Dedifferentiated amniotic fluid mesenchymal stem cell (primary cell): ENCODE results near the gene EDIL3.
"Not testable (repeated sequence)": the region's sequence is repeated elsewhere in the genome, so short reads cannot be mapped to it uniquely, and the experiment has no call there.

Experiments
- DNase-seq: peaks from one replicate; pipeline ENCODE4 v3.0.0-alpha.2; 2016; ENCODE audit errors: extremely low spot score

EDIL3 gene

DNA sequence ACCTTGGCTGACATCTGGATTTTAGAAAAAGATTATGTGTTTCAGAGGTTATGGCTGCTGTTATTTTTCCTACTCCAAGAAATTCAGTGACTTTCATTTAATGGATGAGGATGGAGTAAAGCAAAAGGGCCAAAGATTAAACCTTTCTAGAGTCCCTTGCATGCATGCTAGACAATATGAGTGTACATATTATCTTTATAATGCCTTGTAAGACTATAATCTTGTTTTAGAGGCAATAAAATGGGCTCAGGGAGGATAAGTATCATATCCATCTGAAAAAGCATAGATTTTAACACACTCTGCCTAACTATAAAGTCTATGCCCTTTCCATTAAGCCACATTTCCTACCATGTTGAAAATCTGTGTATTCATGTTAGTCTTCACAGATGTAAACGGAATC, 199.8 kb downstream of the EDIL3 start:
- DNase-seq = no peak

DNA sequence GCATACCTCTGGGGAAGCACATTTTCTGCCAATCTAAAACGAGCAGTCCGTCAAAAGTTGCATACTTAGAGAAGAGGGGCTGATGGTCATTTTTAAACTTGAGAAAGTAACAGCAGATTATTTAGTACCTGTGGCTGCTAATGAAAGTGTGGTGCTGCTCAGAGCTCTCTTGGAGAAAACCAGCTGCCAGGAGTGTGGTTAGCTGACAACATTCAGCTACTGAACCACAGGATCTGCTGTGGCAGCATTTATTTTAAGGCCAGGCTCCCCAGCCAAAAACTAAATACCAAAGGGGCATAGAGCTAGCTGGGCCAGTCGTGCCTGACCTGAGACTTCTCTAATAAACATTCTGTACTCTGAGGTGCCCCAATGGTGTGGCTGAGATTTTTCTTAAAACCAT, 203.6 kb downstream of the EDIL3 start:
- DNase-seq = no peak

DNA sequence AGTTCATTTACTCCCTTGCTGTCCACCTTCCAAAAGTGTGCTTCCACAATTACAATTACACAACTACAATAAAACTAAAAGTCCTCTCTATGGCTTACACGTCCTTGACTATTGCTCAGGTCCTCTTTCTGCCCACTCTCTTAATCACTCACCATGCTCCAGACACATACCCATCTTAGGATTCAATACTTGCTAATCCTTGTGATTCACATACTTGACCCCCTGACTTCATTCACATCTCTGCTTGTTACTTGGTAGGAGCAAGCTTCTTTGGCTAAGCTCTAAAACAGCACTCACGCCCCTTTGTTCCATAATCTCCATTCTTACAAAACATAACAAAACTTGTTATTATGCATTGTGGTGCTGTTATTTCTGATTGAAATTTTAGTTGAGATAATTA, 215.8 kb downstream of the EDIL3 start:
- no peak for DNase-seq

DNA sequence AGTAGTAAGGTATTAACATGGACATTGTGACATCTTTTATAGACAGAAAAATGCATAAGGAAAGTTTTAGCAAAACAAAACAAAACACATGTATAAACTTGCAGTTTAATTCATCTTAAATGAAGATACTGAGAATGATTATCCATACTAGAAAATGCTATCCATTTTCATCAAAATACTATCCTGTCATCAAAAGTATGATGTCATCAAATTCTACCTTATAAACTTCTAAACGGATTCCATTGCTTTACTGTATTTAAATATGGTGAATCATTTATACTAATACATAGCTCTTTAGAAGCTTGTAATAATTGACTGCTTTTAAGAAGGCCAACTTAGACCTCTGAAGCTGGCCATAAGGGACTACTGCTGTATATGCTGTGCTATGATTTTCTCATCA, 221.0 kb downstream of the EDIL3 start:
- no peak for DNase-seq

DNA sequence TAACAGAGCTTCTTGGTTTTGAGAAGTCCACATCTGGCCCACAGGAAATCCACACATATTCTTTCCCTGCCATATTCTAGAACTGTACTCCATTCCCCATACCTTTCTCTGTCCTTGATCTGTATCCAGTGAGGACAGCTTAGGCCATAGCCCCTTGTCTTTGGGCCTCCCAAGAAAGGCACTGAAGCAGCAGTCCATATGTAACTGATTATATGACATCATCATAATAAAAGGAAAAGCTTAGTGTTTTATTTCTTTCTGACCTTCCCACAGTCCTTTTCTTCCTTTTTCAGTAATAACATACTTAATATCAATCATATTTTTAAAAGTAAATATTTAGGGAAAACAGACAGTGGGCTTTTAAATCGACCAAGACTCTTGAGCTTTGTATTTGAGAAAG, 222.0 kb downstream of the EDIL3 start:
- DNase-seq = no peak

DNA sequence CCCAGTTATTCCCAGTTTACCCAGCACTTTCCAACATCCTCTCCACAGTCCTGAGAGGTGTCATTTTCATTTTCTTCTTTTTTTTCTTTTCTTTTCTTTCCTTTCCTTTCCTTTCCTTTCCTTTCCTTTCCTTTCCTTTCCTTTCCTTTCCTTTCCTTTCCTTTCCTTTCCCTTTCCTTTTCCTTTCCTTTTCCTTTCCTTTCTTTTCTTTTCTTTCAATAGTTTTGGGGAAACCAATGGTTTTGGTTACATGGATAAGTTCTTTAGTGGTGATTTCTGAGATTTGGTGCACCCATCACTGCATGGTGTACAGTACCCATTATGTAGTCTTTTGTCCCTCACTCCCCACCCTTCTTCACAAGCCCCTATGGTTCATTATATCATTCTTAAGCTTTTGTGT, 224.0 kb downstream of the EDIL3 start:
- DNase-seq = not testable (repeated sequence)

DNA sequence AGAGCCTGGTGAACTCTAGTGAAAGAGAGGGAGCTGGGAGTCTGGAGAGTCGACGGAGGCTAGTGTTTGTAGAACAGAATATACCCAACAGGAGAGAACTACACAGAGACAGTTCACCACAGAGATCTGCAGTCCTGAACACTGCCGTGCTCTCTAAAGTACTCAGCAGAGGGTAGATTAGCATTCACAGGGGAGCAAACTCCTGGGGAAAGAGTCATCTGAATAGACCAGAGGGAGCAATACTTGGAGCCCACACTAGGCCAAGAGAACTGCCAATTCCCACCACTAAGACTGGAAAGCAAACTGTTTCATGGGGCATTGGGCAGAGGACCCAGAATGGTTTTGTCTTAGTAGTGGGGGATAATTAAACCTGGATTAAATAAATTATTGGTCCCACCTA, 235.6 kb downstream of the EDIL3 start:
- no peak for DNase-seq

DNA sequence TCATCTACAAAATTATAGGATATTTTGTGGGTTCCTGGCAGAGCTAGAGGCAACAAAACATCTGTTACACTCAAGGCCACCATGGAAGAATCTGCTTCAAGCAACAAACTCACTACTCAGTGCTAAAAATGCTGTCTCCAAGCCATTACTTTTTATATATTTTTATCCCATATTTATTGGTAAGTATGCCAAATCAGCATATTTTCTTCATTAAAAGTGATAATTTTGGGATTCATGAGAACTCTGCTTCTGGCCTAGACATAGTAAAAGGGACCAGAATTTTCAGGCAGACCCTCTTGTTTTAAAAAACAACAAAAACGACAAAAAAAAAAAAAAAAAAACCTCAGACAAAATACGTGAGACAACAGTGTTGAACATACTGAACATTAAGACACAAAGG, 236.0 kb downstream of the EDIL3 start:
- no peak for DNase-seq

DNA sequence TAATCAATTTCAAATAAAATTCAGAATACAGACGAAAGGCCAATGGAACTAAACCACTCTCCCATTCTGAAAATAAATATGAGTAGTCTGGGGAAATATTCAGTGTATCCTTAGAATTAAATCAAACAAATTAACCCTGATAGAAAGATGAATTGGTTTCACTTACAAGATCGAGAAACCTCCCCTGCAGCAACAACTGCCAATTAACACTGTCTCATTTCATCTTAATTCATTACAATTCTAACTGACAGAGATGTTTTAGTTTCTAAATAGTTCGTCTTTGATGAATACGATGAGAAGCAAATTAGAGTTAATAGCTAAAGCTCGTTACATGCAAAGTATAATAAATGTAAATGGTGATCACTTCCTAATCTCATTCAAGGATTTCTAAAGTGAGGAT, 247.1 kb downstream of the EDIL3 start:
- DNase-seq = no peak

DNA sequence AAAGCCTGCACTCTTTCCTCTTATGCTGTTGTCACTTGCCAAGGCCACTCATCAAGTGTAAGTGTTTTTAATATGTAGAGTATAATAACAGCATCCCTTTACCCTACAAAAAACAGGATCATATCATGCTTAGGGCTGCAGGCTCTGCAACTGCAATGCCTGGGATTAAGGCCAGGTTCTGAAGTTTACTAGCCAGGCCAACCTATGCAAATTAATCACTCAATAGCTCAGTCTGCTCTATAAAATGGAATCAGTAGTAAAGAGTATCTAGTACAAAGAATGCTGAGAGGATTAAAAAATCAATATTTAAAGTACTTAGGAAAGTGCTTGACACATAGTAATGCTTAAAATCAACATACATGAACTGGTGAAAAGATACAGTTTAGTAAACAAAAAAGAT, 253.3 kb downstream of the EDIL3 start:
- DNase-seq = no peak

DNA sequence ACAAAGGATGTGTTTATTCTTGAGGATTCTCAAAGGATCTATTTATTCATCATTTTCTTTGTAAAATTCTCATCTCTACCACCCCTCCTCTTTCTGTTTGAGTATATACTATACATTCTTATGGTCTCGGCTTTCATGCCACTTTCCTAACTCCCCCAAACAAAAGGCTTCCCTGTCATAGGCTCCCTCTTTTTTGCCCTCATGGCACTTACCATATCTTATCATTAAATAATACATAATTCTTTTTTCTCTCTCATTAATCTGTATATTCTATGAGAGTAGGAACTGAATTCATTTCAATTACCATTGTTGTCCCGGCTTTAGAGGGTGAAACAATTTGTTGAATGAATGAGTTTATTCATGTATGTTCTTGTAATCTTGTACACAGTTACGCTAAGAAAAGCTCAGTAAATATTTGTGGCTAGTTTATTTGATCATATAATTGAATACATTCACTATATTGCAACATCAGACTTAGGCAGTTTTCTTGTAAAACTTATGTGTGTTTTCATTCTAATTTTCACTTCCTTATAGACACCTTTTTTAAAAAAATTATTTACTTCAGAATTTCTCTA, 254.6 kb downstream of the EDIL3 start:
- DNase-seq = no peak

DNA sequence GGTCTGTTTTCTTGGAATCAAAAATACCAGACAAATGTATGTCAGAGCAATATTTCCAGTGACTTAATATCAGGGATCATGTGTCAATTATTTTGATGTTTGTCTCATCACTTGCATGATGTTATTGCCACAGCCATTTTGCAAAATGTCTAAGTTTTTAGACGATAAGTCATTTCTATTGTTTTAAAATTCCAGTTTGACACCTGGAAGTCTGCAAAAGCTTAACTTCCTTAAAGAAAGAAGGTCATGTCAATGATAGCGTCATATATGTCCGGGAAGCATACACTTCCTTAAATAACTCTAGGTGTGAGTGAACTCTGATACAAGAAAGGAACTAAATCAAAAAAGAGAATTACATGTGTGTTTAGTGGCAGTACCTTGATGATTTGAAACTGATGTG, 259.5 kb downstream of the EDIL3 start:
- no peak for DNase-seq

DNA sequence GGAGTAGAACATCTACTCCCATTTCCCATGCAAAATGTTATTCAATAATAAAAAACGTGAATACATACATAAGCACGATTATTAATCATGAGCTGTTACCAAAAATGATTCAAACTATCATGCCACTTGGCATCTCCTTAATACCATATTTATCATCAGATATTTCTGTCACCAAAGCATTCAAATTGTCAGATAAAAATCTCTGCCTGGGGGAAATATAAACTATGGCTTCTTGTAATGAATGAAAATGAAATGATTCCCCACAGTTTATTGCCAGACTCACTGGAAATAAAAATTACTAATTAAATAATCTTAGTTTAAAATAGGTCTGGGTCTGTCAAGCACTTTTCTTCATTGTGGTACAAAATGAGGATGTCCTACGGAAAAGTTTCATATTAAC, 265.4 kb downstream of the EDIL3 start:
- DNase-seq = no peak

DNA sequence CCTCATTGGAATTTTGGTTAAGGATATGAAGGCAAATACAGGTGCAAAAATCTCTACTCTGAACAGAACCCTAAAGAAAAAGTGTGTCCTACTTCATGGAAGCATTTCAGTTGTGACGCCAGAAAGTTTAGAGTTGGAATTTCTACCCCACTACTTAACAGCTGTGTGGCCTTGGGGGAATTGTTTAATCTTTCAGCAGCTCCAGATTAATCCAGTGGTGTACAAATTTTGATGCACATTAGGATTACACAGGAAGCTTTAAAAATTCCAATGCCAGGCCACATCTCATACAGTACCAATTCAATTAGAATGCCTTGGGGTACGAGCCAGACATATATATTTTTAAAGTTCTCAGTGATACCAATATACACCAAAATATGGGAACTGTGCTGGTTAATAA, 266.1 kb downstream of the EDIL3 start:
- no peak for DNase-seq

DNA sequence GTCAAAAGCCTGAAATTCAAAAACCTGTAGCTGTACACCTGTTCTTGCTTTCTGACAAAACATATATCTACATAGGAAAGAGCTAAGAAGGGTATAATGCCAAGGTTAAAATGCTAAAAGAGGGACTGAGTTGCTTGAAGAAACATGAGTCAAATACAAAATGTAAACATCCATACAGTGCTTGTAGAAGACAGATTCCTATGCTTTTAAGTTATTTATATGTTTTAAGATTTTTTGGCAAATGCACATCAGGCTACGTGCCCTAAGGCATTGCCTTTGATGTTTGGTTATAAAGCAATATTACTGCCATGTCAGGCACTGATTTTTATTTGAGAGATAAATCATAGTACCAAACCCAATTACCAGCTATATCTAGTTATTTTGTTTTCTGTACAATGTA, 269.0 kb downstream of the EDIL3 start:
- no peak for DNase-seq

DNA sequence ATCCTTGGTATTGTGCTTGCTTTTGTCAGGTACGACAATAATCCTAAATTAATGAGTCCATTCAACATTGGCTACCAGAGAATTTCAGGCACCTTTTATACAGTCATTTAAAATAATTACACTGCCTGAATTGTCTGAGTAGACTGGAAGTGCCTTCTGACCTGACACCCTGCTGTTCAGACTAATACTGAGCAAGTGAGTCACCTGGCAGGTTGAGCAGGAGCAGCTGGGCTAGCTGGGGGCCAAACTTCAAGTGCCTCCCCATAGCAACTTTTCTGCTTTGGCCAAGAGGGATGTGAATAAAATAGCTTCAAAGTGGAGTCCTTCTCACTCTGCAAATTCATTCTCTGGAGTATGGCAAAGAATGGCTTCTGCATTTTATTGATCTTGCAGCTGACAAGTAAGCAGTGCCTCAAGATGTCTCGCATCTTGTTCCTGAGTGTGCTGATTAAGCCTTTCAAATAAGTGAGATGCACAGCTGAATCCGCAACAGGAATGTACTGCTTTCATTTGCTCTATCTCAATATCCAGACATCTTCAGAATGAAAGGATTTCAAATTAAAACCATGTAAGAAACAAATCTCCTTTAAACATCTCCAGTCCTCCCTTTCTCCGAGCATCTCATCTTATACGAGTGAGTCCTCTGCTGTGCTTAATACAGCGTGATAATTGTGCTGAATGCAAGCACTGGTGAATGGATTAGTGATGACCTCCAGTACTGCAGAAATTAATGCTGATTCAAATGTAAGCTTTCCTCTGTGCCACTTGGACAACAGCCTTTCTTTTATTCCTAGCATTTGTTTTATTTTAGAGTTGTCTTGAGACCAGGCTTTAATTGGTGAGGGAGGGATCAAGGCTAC, 271.2 kb downstream of the EDIL3 start:
- DNase-seq = no peak

DNA sequence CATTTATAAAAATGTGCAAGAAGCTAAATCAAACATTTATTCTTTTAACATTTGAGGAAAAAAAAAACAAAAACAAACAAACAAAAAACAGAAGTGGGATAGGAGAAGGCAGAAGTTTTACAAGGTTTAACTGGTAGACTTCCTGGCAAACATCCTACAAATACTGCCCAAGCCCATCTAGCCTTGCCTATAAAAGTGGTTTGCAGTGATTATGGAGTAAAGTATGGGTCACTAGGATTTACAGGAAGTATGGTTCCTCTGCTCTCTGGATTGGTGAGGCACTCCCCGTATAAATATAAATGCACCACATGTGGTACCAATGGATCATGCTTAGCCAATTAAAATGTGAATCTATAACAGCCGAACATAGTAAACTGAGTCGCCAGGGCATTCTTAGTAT, 291.9 kb downstream of the EDIL3 start:
- no peak for DNase-seq

DNA sequence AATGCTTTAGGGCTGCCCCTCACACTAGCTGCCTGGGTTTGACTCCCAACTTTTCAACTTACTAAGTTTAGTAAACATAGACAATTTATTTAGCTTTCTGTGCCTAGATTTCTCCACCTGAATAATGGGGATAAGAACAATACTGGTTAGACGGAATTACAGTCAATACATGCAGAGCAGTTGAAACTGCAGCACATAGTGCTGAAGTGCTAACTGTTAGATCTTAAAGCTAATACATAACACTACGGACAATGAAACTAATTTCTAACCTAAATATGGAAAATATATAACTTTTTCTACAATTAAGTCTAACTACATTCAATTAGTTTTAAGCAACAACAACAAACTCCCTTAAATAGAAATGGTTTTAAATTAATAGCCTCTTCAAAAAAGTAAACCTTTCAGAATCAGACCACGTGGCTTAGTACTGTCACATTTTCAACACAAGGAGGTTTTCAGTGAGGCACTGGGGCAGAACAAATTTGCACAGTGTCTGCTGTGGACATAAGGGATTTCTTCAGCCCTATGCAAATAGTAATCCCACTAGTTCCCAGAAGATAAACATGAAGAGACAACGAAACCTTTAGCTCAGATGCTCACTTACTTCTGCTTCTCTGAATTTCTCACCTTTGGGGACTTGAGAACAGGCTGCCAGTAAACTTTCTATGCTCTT, 293.4 kb downstream of the EDIL3 start:
- no peak for DNase-seq

DNA sequence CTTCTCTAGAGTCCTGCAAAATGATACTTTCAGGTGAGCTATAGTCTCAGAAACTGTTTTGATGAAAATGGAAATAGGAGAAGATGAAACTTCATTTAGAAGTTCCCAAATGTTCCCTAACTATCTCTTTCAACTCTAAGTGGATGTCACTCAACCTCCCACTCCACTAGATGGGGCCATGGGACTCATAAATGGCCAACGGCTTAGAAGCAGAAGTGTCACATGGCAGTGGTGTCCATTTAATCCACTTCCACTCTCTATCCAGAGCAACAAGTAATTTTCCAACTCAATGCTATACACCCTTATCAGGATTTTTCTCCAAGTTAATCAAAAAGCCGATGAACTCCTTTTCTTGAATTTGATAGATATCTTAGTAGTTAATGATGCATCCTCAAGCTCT, 295.7 kb downstream of the EDIL3 start:
- DNase-seq = no peak

DNA sequence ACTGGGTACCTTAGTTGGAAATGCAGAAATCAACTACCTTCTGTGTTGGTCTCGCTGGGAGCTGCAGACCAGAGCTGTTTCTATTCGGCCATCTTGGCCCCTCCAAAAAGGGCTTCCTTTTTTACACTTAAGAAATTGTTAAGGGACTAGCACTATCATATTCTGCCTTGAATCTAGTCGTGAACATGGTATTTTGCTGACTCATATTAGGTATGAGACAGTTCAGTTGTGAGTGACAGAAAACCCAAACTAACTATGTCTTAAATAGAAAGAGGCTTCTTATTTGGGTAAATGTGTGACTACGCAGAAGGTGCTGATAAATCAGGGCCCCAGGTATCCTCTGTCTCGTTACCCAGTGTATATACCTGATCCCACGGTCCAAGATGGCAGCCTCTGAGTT, 298.2 kb downstream of the EDIL3 start:
- DNase-seq = no peak

DNA sequence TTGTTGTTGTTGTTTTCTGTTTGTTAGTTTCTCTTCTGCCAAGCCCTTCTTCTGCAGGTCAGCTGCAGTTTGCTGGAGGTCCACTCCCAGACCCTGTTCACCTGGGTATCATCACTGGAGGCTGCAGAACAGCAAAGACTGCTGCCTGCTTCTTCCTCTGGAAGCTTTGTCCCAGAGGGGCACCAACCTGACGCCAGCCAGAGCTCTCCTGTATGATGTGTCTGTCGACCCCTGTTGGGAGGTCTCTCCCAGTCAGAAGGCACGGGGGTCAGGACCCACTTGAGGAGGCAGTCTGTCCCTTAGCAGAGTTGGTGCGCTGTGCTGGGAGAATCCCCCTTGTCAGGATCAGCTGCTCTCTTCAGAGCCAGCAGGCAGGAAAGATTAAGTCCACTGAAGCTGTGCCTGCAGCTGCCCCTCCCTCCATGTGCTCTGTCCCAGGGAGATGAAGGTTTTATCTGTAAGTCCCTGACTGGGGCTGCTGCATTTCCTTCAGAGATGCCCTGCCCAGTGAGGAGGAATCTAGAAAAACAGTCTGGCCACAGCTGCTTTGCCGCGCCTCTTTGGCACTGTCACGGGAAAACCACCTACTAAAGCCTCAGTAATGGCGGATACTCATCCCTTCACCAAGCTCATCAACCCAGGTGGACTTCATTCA, 299.2 kb downstream of the EDIL3 start:
- DNase-seq = no peak

DNA sequence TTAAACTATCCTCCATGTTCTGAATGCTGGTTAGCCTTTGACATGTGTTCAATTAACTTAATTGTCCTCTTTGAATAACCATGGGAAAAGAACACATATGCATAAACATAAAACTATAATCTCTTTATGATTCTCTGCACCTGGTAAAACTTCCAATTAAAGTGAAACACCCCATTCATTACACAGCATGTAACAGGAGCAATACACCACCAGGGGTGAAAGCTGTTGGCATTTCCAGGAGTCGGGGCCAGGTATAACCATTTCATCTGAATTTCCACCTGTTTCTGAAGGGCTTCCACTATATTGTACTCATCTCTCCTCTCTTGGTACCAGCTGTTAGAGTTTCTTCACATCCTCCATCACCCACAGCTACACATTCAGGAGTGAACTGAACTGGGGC, 303.8 kb downstream of the EDIL3 start:
- DNase-seq = no peak

DNA sequence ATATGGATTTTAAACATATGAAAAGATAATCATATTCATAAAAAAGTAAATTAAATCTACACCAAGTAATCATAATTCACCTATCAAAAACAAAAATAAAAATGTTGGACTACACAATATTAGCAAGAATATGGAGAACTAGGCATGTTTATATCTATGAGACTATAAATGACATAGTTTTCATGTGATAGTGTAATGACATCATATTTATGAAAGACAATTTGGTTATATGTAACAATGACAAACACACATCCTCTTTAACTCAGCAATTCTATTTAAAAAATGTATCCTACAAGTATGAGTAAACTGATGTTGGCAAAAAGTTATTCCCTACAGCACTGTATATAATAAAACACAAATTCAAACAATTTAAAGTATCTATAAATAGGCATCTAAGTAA, 312.3 kb downstream of the EDIL3 start:
- no peak for DNase-seq
